ENCODE measurements around the gene MYO15B.
A peak's percentile ranks its signal among the peaks of the same experiment; 100 is the strongest.
"Not testable (repeated sequence)": the region's sequence is repeated elsewhere in the genome, so short reads cannot be mapped to it uniquely, and the experiment has no call there.

MYO15B gene

DNA sequence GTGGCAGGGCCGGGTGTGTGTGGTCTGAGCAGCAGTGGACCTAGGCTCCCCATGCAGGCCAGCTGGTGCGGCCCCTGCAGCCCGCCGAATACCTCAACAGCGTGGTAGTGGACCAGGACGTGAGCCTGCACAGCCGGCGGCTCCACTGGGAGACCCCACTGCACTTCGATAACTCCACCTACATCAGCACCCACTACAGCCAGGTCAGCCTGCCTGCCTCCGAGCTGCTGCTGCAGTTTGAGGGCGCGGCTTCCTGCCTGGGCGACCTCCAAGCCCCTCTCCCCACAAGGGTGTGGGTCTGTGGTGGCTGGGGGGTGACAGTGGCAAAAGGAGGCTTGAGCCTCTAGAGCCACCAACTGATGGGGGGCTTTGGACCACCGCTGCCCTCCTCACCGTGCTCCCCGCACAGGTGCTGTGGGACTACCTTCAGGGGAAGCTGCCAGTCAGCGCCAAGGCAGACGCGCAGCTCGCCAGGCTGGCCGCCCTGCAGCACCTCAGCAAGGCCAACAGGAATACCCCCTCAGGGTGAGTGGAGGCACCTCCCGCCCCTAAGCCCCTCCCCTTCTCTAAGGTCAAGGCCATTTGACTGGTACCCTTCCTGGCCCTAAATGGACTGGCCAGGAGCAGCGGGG lies 37.2 kb downstream of the MYO15B start:
- no peak for DNase-seq (ENCODE audit: low read depth)

GRCh38 chr17:75625813-75626486 lies 38.4 kb downstream of the MYO15B start:
- peak; percentile 58 for DNase-seq (ENCODE audit: low read depth)

DNA sequence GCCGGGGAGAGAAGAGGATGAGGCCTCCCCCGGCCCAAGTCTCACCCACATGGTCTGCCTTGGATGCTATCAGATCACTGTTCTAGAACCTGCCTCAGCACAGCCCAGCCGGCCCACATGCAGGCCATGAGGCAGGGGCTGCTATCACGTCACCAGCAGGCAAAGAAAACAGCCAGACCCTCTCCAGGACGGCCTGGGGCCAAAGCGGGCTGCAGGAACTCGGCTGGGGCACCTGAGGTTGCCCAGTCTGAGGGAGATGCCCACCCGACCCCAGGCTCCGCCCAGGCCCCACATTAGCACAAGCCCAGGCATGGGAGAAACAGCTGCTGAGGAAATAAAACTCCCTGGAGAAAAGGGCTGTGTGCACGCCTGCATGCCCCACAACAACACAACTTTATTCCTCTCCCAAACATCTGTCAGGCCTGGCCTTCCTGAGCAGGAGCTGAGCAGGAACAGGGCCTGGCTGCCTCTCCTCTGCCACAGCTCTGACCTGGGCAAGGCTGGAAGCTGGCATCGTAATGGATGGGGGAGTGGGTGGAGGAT lies 39.0 kb downstream of the MYO15B start:
- DNase-seq (ENCODE audit: low read depth): no peak

DNA sequence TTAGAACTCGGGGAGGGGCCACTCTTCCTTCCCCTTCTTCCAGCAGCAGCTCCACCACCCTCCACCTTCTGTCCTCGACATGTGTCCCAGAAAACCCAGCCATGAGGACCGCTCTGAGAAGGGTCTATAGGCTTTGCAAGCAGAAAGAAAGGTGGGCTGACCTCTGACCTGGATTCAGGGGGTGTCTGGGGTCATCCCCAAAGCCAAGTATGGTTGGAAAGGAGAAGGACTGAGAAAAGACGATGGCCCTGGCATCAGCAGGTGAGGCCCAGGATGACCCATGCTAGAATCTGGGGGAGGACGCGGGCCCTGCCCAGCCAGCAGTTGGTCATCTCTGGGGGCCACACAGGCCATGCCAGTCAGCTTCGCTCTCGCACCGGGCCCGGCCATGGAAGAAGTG lies 39.5 kb downstream of the MYO15B start:
- DNase-seq (ENCODE audit: low read depth): no peak

DNA sequence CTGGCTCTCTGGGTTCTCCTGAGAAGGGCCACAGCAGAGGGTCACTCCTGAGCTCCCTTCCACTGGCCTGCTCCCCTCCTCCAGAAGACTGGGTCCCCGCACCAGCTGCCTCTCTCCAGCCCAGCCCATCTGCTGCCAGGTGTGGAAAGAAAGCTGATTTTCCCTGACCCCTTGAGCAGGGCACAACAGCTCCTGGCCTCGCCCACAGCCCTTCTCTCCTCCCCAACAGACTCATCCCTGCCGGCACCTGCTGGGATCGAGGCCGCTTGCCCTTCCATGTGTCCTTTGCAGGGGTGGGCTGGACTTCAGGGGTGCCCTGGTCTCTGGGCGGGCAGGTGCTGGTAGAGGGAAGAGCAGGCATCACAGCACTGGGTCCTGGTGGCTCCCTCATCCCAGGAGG lies 40.8 kb downstream of the MYO15B start:
- DNase-seq (ENCODE audit: low read depth): no peak

DNA sequence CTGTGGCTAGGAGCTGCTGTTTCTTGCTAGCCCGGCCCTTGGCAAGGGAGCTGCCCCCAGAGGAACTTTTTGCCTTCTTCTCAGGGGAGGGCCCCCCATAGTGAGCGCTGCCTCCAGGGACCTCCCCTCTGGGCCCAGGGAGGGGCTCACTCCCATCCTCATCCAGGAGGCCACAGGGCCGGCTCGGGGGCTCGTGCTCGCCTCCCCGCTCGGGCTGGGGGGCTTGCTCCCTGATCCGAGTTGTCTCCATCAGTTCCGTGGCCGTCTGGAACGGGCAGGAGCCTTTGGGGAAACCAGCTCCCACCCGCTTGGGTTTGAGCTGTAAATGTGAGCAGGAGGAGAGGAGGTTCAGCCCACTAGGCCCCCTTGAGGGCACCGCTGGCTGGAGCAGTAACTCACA lies 41.6 kb downstream of the MYO15B start:
- no peak for DNase-seq (ENCODE audit: low read depth)

GRCh38 chr17:75630071-75630917 lies 42.7 kb downstream of the MYO15B start:
- DNase-seq (ENCODE audit: low read depth): no peak

DNA sequence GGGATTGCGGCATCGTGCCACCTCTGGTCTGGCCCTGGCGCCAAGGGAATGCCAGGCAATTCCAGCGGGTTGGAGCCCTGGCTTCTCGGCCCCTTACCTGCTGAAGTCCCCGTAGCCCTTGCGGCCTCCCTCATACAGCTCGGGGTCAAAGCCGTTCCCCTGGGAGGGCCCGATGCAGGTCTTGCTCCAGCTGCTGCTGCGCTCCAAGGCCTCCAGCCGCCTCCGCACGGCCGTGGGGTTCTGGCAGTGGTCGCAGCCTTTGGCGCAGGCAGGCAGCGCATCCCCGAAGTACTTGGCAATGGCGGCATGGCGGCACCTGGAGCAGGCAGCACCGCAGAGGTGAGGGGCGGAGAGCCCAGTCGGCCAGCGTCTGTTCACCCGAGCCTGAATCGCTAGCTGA lies 43.8 kb downstream of the MYO15B start:
- DNase-seq (ENCODE audit: low read depth): no peak

- no peak for DNase-seq (ENCODE audit: low read depth)
These were observed 44.8 kb downstream of the MYO15B start for GRCh38 chr17:75632428-75632827.

GRCh38 chr17:75632863-75633485 lies 45.4 kb downstream of the MYO15B start, which contains the start of gene SMIM5:
SMIM5 (plus strand) TSS chr17:75633434; CDS start chr17:75640202, 6,768 bp downstream.
- DNase-seq (ENCODE audit: low read depth): peak; percentile 85

- DNase-seq (ENCODE audit: low read depth): peak; percentile 93
These were observed 46.1 kb downstream of the MYO15B start for GRCh38 chr17:75633486-75634375.

GRCh38 chr17:75634376-75634740 lies 46.8 kb downstream of the MYO15B start:
- no peak for DNase-seq (ENCODE audit: low read depth)

DNA sequence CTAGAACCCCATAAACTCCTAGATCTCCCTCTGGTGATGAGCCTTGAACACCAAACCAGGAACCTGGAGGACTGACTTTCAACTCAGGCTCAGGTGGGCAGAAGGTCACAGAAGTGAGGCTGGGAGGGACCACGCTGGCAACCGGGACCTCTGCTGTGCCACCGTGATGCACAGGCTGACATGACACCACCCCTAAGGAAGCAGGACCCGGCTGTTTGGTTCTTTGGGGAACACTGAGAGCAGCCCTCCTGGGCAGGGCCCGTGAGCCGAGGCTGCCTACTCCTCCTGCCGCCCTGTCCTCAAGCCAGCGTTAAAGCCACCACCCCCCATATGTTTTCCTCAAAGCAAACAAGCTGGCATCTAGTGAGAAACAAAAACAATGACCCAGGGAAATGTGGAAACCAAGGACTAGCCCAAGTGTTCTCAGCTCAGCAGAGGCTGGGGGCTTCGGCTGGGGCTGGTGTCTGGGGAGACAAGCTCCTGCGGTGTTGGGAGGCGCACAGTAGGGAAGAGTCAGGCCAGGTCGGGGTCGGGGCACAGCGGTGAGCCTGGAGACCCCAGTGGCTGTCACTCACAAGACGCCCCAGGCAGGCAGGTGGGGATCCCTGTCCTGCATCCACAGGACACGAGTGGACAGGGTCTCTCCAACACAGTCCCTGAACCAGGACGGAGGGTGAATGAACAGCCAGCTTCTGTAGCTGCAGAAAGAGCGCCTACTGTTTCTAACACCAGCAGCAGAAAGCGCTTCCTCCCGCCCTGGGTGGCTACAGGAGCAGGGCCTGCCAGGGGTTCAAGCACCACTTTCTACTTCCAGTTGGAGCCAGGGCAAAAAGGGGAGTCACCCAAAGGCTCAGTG lies 47.4 kb downstream of the MYO15B start:
- DNase-seq (ENCODE audit: low read depth): no peak

DNA sequence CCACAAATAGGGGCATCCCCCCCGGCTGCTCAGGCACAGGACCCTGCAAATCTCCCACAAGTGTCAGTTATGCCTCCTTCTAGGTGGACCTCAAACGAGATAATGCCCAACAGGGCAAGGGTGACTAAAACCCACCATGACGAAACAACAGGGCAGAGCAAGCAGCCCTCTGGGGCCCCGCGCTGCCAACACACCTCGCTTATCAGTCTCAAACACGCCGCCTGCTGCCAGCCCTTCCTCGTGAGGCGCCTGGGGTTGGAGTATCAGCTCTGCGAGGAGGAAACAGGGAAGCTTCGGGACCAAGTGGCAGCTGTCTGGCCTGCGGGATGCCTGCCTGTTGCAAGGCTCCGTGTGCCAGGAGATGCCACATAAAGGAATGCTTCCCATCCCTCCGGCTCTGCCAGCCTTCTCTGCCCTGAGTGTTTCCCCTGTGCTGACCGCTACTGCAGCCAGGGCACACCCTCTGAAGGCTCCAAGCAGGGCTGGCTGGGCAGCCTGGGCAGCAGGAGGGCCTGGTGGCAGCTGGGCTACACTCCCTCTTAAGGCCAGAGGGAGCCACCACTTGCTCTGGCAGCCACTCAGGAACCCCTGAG lies 48.1 kb downstream of the MYO15B start:
- DNase-seq (ENCODE audit: low read depth): no peak

DNA sequence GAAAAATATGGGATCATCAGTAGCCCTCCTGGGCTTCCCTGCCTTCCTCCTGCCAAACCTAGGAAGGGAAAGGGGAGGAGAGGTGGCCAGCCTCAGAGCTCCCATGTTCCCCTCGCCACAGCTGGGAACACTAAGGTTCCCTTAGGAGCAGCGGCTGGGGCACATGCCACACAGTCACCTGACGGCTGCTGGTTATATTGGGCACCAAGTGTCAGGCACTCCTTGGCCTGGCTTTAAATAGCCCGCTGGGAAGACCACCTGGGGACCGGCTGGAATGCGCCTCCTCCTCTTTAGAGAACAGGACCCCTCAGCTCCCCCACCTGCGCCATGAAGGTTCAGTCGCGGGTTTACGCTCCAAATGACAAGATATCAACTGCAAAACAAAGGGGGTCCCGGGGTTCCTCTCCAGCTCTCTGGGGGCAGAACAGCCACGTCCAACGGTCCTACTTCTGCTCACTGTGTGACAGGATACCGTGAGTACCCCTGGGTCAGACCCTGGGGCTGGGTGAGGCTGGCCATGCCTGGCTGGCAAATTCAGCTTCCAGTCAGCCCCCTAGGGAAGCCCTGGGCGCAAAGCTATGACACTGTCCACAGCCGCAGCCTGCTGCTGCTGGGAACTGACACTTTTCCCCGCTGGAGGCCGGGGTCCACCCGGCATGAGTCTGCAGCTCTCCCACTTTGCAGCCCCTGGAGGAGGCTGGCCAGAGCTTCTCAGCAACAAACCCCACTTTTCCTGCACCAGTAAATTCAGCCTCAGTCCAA lies 49.0 kb downstream of the MYO15B start:
- DNase-seq (ENCODE audit: low read depth): no peak

DNA sequence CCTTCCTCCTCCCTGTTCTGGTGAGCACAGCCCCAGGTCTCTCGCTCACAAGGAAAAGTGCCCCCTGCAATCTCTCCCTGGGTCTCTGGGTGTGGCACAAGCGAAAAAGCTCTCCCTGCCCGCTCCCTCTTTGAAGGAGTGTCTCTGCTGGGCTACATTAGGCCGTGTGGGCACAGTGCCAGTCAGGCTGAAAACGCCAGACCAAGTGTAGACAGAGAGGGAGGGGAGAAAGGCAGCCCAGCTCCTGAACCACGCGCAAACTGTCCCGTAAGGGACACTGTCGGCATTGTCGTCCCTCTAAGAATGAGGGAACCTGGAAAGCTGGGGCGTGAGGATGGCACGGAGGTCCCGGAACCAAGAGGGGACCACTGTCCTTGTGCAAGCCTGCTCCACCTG lies 49.5 kb downstream of the MYO15B start:
- no peak for DNase-seq (ENCODE audit: low read depth)

DNA sequence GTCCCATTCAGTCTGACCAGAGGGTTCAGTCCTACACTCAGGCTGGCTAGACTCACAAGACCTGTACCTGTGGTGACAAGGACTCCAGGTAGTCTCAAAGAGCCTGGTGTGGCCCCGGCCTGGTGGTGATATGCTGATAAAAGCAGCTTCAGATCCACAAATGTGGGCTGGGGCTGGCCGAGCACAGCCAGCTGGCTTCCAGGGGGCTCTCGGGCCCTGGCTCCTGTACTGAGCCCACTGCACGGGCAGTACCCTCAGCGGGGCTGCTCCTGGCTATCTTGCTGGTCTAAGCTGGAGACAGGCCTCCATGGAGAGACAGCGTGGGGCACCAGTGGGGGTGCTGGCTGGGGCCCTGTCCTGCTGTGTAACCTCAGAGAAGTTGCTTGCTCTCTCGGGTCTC lies 50.0 kb downstream of the MYO15B start:
- no peak for DNase-seq (ENCODE audit: low read depth)

- DNase-seq (ENCODE audit: low read depth): not testable (repeated sequence)
These were observed 50.4 kb downstream of the MYO15B start for GRCh38 chr17:75638039-75638438.

DNA sequence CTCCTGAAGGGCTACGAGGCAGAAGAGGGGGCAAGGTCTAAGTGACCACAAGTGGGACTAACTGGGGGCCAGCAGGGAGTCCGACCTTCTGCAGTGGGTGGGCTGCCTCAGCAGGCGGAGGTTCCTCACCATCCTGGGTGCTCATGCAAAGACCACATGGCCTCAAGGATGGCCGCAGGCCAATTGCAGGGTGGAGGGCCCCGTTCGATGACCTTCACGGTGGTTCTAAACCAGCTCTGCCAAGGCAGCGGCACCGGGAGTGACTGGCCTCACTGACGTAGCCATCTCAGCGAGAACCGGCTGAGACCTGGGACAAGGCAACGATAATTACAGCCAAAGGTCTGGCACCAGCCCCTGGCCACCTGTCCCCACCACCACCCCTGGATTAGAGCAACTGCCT lies 51.3 kb downstream of the MYO15B start:
- DNase-seq (ENCODE audit: low read depth): no peak

Measured in ELR (cell line).